Astrocyte (in vitro differentiated cells and primary cell): ENCODE results near the gene ADGRB3.

Source experiments
- CTCF ChIP-seq: IDR thresholded peaks from 2 replicates; pipeline ENCODE4 v1.5.1; 2011; ENCODE audit warnings: low read depth, mild to moderate bottlenecking, inconsistent platforms, low read length, moderate library complexity; ENCODE audit not compliant: insufficient read depth
- EZH2 ChIP-seq: IDR thresholded peaks from 2 replicates; pipeline ENCODE4 v1.6.1; 2012; ENCODE audit warnings: mild to moderate bottlenecking, low read length, inconsistent platforms; ENCODE audit not compliant: insufficient read depth

GRCh38 chr6:68771426-68771825 lies 136.3 kb downstream of the ADGRB3 start:
- no peak for TF ChIP-seq CTCF
- no peak for TF ChIP-seq EZH2
